Endodermal cell (in vitro differentiated cells): ENCODE data around the gene DHRS9. TPM values are rescaled to one million over a fixed set of nuclear protein-coding genes. Genes with fewer than 3 reads are reported as not detected.

ENCODE experiments used
- DNase-seq: peaks from one replicate; pipeline ENCODE4 v3.0.0-alpha.2; 2017
- H3K27ac ChIP-seq: 2 replicates; pipeline ENCODE4 v1.5.1; 2013; ENCODE audit warnings: mild to moderate bottlenecking, low read depth, low read length, moderate library complexity
- H3K27me3 ChIP-seq: 2 replicates; pipeline ENCODE4 v1.6.1; 2013; ENCODE audit warnings: mild to moderate bottlenecking, low read length, moderate library complexity; ENCODE audit not compliant: insufficient read depth, control insufficient read depth, poor library complexity, severe bottlenecking
- H3K36me3 ChIP-seq: 2 replicates; pipeline ENCODE4 v1.7.0; 2013; ENCODE audit warnings: mild to moderate bottlenecking, low read length, moderate library complexity; ENCODE audit not compliant: control insufficient read depth, insufficient read depth
- H3K4me1 ChIP-seq: one replicate; pipeline ENCODE4 v1.7.0; 2013; ENCODE audit warnings: low read length; ENCODE audit not compliant: control insufficient read depth, insufficient read depth
- H3K4me3 ChIP-seq: 2 replicates; pipeline ENCODE4 v1.5.1; 2013; ENCODE audit warnings: mild to moderate bottlenecking, low read length, moderate library complexity
- H3K9ac ChIP-seq: 2 replicates; pipeline ENCODE4 v1.6.1; 2013; ENCODE audit warnings: mild to moderate bottlenecking, low read length, moderate library complexity; ENCODE audit not compliant: poor library complexity, severe bottlenecking; ENCODE audit errors: extremely low read depth
- H3K9me3 ChIP-seq: 2 replicates; pipeline ENCODE4 v1.6.1; 2013; ENCODE audit warnings: mild to moderate bottlenecking, low read length, moderate library complexity; ENCODE audit not compliant: control insufficient read depth
- H3K27ac Mint-ChIP-seq: 2 replicates; pipeline ENCODE4 v1.8.0; 2020; ENCODE audit warnings: mixed read lengths
- H3K27me3 Mint-ChIP-seq: 2 replicates; pipeline ENCODE4 v1.8.0; 2021; ENCODE audit warnings: mild to moderate bottlenecking, mixed read lengths; ENCODE audit not compliant: insufficient read depth
- H3K36me3 Mint-ChIP-seq: 2 replicates; pipeline ENCODE4 v1.8.0; 2020; ENCODE audit warnings: low read depth, mixed read lengths
- H3K4me1 Mint-ChIP-seq: 2 replicates; pipeline ENCODE4 v1.8.0; 2020; ENCODE audit warnings: mixed read lengths
- H3K4me3 Mint-ChIP-seq: 2 replicates; pipeline ENCODE4 v1.8.0; 2020; ENCODE audit warnings: mild to moderate bottlenecking, moderate library complexity, mixed read lengths
- H3K9me3 Mint-ChIP-seq: 2 replicates; pipeline ENCODE4 v1.8.0; 2020; ENCODE audit warnings: mild to moderate bottlenecking, mixed read lengths
- CTCF ChIP-seq: fragments of 200-600 bp; sonication (generic); conservative IDR thresholded peaks from 2 replicates; pipeline ENCODE4 v1.5.0; 2021; ENCODE audit warnings: antibody characterized with exemption, mild to moderate bottlenecking
- WGBS, 2 experiments: methylation state at CpG; one replicate each; pipeline versions ENCODE4 v1.1.5 to v1.1.7; 2013; ENCODE audit warnings: missing lambda C conversion rate in 2 of 2, mixed read lengths in 1 of 2; ENCODE audit not compliant: insufficient coverage in 1 of 2, insufficient read length in 1 of 2; 5-methylcytosine and 5-hydroxymethylcytosine counted together
- total RNA-seq, 2 donors: library from RNA; stranded (reverse); fragmentation: NEBNext Ultra II Directional in 1 of 2; extraction: Animal tissue kit (Norgen Biotek cat#: 25700) in 1 of 2; gene quantifications; 2 replicates in 1 of 2; 3 replicates in 1 of 2; pipeline ENCODE4 v1.2.1, GENCODE V29; 2021

The DHRS9 gene
- total RNA-seq, 2 donors from 2014 or later = not detected

- no peak overlapping the region for H3K9ac ChIP-seq
- no peaks in the 10 kb centered on the region for H3K27me3 ChIP-seq
- Mint-ChIP-seq H3K4me3 (no peak overlapping the region), H3K27ac (no peak overlapping the region), H3K27me3 (peaks cover 3% of the 10 kb centered on the region), H3K36me3 (no peaks in the 10 kb centered on the region), H3K9me3 (no peaks in the 10 kb centered on the region), H3K4me1 (no peaks in the 10 kb centered on the region)
- no peaks in the 10 kb centered on the region for H3K9me3 ChIP-seq
- no peaks in the 10 kb centered on the region for H3K4me1 ChIP-seq
- no peak for TF ChIP-seq CTCF
- WGBS, 2 experiments = 99 to 100% methylated on average over 2 of the region's 2 CpGs
- no peak for DNase-seq
- no peaks in the 10 kb centered on the region for H3K36me3 ChIP-seq
- no peak overlapping the region for H3K4me3 ChIP-seq
- H3K27ac ChIP-seq = no peak overlapping the region
Observed at GRCh38 chr2:169080250-169081069, 11.1 kb downstream of the DHRS9 start.

- H3K4me3 ChIP-seq = no peak overlapping the region
- no peaks in the 10 kb centered on the region for H3K36me3 ChIP-seq
- DNase-seq = no peak
- no peak for TF ChIP-seq CTCF
- no peaks in the 10 kb centered on the region for H3K27me3 ChIP-seq
- no peaks in the 10 kb centered on the region for H3K4me1 ChIP-seq
- no peaks in the 10 kb centered on the region for H3K9me3 ChIP-seq
- H3K27ac ChIP-seq = no peak overlapping the region
- no peak overlapping the region for H3K4me3 Mint-ChIP-seq
- no peaks in the 10 kb centered on the region for H3K4me1 Mint-ChIP-seq
- H3K27me3 Mint-ChIP-seq = peaks cover 3% of the 10 kb centered on the region
- H3K36me3 Mint-ChIP-seq = no peaks in the 10 kb centered on the region
- whole genome bisulfite sequencing, 2 experiments = 89 to 93% methylated on average over 5 of the region's 5 CpGs
- H3K9me3 Mint-ChIP-seq = no peaks in the 10 kb centered on the region
- H3K9ac ChIP-seq = no peak overlapping the region
- no peak overlapping the region for H3K27ac Mint-ChIP-seq
Observed at GRCh38 chr2:169081551-169081950, 12.2 kb downstream of the DHRS9 start.

GRCh38 chr2:169082995-169083394 lies 13.6 kb downstream of the DHRS9 start:
- H3K4me1 Mint-ChIP-seq = no peaks in the 10 kb centered on the region
- no peak overlapping the region for H3K4me3 Mint-ChIP-seq
- WGBS, 2 experiments = 91 to 100% methylated on average over 4 of the region's 4 CpGs
- Histone ChIP-seq H3K4me1 (no peaks in the 10 kb centered on the region), H3K27me3 (no peaks in the 10 kb centered on the region), H3K9me3 (no peaks in the 10 kb centered on the region), H3K9ac (no peak overlapping the region), H3K27ac (no peak overlapping the region), H3K4me3 (no peak overlapping the region), H3K36me3 (no peaks in the 10 kb centered on the region)
- no peaks in the 10 kb centered on the region for H3K36me3 Mint-ChIP-seq
- DNase-seq = no peak
- H3K9me3 Mint-ChIP-seq = no peaks in the 10 kb centered on the region
- H3K27me3 Mint-ChIP-seq = peaks cover 3% of the 10 kb centered on the region
- no peak overlapping the region for H3K27ac Mint-ChIP-seq
- TF ChIP-seq CTCF = no peak
